GM13977 (cell line): ENCODE measurements around the gene HAGH.

Source experiments
- DNase-seq: peaks from one replicate; pipeline ENCODE4 v3.0.0; 2012; ENCODE audit warnings: low spot score
- CTCF ChIP-seq: IDR thresholded peaks from 2 replicates; pipeline ENCODE4 v1.5.1; 2012; ENCODE audit warnings: mild to moderate bottlenecking, control low read depth; ENCODE audit not compliant: insufficient read depth; ENCODE audit errors: extremely low read depth, missing control alignments
- in situ Hi-C: fragments of 300-500 bp; cut with MboI; formaldehyde crosslinking; loops from one replicate; pipeline ENCODE4 v1.12.0; 2022; ENCODE audit warnings: low sequenced_read_pairs, low pct_unique_long_range_greater_than_20kb, mixed read lengths, inconsistent platforms; ENCODE audit not compliant: unreplicated experiment

The HAGH gene

DNA sequence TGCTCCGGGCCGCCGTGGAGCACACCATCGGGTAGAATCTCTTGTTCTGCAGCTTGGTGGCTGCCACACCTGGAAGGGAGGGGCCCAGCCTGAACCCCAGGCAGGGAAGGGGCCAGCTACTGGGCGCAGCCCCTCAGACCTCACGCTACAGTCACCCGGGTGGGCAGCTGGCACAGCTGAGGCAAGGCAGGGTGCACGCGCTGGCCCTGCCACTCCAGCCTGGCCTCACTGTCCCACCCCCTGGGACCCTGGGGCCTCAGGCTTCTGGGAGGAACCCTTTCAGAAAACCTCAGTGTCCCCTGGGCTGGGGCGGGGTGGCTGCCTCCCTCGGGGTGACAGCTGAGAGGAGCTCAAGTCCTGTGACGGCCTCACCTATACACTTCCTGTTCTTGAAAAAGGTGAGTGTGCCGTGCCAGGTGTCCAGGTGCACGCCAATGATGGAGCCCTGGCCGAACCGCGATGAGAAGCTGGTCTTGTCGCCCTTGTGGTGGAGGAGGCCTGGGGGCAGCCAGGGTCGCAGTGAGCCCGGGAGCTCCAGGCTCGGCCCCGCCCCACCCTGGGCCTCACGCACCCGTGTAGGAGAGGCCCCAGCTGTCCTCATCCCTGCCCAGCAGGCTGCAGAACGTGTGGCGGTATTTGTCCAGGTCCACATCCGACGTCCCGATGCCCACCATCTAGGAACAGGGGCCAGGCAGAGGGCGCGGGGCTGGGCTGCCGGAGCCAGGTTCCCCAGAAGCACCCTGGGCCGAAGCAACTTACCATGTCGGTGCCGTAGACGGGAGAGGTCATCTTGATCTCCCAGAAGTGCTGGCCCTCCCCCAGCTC lies 49.0 kb downstream of the HAGH start:
- no peak for TF ChIP-seq CTCF
- in situ Hi-C loops: no loop called here
- DNase-seq: no peak

DNA sequence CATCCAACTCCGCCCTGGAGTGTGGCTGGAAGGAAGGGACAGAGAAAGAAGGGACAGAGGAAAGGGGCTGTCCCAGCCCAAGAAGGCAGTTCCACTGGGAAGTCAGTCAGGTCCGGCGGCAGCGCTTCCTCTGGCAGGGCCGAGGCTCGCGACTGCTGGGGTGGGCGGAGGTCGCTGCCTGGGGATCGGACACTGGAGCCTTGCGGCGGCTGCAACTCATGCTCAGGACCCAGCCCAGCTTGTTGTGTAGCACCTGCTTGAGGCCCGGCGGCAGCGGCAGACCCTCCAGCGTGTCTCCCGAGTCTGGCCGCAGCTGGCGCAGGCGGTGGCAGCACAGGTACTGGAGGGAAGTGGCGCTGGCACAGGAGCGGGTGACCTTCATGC lies 49.6 kb downstream of the HAGH start:
- TF ChIP-seq CTCF: no peak
- DNase-seq: no peak
- in situ Hi-C loops: no loop called here

DNA sequence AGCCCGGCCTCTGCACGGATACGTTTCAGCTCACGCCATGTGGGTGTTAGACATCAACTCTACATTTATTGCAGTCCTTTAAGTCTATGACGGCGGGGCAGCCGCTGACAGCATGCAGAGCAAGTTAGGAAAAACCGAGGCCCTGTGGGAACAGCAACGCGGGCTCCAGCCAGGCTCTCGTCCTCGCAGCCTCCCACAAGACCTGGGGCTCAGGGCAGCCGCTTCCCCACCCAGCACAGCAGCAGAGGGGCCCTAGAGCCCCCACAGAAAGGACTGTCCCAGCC lies 50.0 kb downstream of the HAGH start:
- in situ Hi-C loops: no loop called here
- no peak for DNase-seq
- no peak for TF ChIP-seq CTCF

DNA sequence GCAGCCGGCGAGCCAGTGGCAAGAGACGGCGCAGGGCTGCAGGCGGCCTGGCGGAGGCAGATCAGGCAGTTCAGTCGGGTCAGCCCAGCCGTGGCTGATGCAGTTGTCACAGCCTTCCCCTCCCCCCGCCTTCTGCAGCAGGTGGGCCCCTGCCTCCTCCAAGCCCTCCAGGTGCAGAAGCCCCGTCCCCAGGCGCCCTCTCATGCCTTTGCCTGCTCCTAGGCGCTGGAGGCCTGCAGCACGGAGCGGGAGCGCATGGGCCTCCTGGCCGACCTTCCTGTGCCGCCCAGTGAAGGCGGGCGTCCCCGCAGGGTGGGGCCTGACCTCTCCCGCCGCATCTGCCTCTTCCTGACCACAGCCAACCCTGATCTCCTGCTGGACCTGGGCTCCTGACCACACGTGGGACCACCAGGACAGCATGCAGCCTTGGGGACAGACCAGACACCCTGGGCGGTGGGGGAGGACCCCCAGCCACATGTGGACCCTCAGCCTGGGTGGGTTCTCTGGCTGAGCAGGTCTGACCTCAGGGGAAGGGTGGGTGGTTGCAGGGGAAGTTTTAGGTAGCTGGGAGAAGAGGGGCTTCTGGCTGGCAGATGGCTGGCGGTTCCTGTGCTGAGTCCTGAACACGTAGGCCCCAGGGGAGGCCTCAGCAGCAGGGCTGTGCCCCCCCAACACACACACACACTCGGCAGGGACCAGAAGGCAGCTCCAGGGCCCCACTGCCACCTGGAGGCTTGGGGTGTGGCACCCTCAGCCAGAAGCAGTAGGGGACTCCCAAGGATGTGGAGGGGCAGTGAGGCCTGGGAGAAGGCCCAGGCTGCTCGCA lies 50.6 kb downstream of the HAGH start:
- no peak for TF ChIP-seq CTCF
- in situ Hi-C loops: no loop called here
- no peak for DNase-seq

- no peak for DNase-seq
- TF ChIP-seq CTCF: no peak
- in situ Hi-C loops: no loop called here
These were observed 51.4 kb downstream of the HAGH start for GRCh38 chr16:1775006-1775845.

GRCh38 chr16:1774448-1774780 lies 52.2 kb downstream of the HAGH start:
- in situ Hi-C loops: no loop called here
- no peak for DNase-seq
- no peak for TF ChIP-seq CTCF
